GM19328 (cell line): ENCODE results near the gene PRSS35.
"Not testable (repeated sequence)": the region's sequence is repeated elsewhere in the genome, so short reads cannot be mapped to it uniquely, and the experiment has no call there.

Experiments used
- ATAC-seq: cut with Tn5 transposase; IDR thresholded peaks from one replicate; pipeline ENCODE4 v1.9.1; 2021; ENCODE audit warnings: mild to moderate bottlenecking, moderate library complexity; ENCODE audit not compliant: unreplicated experiment

PRSS35 gene

DNA sequence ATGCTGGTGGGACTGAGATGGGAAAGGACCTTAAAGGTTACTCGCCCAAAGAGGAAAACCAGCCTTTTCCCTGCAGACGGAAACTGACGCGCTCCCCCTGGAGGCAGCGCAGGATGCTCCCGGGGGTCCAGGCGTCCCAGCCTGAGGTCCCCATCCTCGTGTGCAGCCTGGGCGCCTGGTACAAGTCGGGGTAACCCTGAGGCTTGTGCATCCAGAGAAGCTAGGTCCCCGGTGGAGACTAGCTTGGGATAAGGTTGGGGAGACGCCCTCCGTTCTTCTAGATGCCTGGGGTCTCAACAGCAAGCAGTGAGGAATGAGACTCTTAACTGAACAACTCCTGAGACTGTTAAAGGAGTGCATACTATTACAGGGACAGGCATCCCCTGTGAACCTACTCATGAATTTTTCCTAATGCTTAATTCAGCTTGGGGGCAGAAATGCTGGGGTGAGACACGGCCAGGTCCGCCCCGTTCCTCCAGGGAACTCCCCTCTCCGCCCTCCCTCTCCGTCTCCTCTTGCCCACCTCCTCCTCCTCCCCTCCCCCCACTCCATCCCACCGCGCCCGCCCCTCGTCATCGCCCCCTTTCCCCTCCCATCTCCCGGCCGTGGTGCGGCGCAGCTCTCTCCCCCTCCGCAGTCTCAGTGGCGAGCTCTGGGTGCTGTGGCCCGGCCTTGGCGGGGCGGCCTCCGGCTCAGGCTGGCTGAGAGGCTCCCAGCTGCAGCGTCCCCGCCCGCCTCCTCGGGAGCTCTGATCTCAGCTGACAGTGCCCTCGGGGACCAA is at the start of gene PRSS35:
Gene PRSS35 (plus strand): TSS at position 634 of the 781 bp plus-strand sequence. CDS start 10,908 bp downstream, outside the sequence.
- no peak for ATAC-seq

- no peak for ATAC-seq
These were observed 48.4 kb upstream of the PRSS35 start for GRCh38 chr6:83463886-83464285.

DNA sequence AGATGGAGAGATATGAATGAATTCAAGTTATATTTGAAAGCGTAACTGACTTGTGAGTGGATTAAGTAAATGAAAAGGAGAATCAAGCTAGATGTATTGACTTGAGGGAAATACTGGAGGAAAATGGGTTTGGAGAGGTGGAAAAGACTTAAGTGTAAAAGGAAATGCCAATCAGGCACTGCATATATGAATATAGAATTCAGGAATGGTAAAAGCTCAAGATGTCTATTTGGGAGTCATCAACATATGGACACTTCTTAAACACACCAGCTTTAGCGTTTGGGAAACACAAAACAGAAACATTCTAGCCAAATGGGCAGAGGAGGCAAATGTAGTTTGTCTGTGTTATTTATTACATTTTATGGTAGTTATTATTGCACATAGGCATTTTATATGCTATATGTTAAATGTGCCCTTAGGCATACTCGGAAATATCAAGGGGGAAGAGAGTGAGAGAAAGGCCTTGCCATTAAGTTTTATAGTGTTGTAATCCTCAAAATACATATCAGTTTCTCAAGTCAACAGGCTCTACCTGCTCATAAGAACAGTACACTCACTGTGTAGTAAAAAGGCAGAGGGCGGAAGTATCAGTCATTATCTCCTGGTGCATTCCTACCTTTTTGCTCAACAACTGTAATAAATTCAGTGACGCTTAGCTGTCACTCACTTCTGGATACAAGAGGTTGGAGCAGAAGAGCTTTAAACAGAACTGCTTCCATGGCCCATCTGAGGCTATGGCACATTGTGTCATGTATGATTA is 47.8 kb upstream of the PRSS35 start:
- no peak for ATAC-seq

GRCh38 chr6:83466328-83466727 is 46.0 kb upstream of the PRSS35 start:
- no peak for ATAC-seq

- no peak for ATAC-seq
These were observed 44.7 kb upstream of the PRSS35 start for GRCh38 chr6:83467620-83468036.

DNA sequence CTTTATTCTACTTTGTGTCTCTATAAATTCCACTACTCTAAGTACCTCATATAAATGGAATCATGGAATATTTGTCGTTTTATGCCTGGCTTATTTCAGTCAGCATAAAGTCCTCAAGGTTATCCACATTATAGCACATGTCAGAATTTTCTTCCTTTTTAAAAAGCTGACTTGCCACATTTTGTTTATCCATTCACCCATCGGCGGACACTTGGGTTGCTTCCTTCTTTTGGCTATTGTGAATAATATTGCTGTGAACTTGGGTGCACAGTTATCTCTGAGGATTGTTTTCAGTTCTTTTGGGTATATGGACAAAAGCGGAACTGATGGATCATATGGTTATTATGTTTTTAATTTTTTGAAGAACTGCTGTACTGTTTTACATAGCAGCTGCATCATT is 42.3 kb upstream of the PRSS35 start:
- no peak for ATAC-seq

DNA sequence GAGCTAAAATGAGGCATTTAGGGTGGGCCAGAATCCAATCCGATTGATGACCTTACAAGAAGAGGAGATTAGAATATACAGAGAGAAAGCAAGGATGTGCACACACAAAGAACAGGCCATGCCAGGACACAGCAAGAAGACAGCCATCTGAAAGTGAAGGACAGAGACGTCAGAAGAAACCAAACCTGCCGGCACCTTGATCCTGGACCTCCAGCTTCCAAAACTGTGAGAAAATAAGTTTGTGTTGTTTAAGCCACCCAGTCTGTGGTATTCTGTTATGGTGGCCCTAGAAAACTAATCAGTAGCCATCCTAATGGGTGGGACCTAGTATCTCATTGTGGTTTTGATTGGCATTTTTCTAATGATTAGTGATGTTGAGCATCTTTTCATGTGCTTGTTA is 41.7 kb upstream of the PRSS35 start:
- no peak for ATAC-seq

DNA sequence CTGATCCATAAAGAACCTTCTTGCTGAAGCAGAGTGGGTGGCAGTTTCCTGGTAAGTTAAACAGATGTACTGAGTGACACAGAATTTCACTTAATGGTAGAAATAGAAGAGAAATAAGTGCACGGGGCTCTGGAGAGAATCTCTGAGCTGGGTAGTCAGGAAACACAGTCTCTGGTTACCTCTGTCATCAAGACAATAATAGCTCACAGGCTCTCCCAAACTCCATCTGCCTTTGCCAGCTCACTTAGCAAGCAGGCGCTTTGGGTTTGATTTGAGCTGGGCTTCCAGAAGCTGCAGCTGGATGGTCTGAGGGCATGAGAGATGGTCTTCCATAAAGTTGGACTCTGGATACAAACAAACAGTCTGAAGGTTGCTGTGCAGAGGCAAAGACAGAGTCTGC is 39.6 kb upstream of the PRSS35 start:
- no peak for ATAC-seq

DNA sequence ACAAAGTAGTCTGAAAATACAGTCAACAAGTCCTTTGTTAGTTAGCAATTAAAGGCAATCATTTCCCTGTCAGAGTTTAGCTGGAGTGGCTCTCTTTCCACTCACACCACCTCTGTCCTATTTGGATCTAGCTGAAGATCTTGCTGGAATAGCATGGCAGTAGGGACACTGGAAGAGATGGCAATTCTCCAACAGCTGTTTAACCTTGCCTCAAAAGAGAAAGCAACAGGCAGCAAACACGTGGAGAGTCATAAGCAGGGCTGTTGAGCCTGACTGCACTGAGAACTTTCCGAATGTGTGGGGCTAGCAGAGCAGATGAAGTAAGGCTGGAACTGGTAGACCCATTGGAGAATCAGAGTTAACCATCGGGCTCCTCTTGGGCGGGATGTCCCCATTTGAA is 38.0 kb upstream of the PRSS35 start:
- ATAC-seq: no peak

DNA sequence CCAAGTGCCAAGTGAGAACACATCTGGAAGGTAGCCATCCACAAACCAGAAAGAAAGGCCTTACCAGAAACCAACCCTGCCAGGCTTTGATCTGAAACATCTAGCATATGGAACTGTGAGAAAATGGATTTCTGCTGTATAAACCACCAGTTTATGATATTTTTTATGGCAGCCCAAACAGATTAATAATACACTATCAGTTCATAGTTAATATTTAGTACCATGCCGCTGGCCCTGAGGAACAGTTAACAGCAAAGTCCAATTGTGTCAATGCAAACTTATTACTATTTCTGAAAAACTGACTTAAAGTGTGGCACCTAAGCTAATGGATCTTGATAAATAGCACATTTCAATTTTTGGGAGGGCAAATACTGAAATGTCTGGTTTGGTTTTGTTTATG is 35.4 kb upstream of the PRSS35 start:
- no peak for ATAC-seq

GRCh38 chr6:83479389-83479788 is 32.9 kb upstream of the PRSS35 start:
- ATAC-seq: no peak

DNA sequence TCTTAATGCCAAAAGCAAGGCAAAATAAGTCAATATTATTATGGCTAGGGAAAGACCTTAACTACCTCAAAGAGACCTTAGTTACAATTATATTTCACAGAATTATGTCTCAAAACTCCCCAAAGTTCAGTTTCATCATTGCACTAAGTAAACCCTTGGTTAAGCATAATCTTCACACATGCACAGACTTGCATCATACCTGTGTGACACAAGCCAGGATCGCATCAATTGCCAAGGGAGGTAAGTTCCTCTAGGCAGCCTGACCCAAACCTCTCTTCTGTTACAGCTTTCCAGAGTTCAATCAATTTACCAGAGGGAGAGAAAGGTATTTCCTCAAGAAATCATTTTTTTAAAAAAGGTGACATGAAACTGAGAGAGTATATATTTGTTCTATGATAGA is 31.9 kb upstream of the PRSS35 start:
- ATAC-seq: no peak

DNA sequence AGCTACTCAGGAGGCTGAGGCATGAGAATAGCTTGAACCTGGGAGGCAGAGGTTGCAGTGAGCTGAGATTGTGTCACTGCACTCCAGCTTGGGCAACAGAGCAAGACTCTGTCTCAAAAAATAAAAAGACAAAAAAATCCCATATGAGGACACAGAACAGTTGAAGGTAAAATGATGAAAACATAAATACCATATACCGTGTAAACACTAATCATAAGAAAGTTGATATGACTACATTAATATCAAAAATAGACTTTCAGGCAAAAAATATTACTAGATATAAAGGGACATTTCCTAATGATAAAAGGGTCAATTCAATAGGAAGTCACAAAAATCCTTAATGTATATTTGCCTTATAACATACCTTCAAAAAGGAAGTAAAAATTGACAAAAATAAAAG is 30.4 kb upstream of the PRSS35 start:
- ATAC-seq: not testable (repeated sequence)

DNA sequence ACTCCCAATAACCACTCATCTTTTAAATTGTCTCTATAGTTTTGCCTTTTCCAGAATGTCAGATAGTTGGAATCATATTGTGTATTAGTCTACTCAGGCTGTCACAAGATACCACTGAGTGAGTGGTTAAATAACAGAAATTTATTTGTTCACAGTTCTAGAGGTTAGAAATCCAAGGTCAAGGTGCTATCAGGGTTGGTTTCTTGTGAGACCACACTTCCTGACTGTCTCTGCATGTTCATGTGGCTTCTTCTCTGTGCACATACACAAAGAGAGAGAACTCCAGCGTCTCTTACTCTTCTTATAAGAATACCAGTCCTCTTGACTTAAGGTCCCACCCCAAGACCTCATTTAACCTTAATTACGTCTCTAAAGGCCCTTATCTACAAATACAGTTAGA is 23.9 kb upstream of the PRSS35 start:
- no peak for ATAC-seq

DNA sequence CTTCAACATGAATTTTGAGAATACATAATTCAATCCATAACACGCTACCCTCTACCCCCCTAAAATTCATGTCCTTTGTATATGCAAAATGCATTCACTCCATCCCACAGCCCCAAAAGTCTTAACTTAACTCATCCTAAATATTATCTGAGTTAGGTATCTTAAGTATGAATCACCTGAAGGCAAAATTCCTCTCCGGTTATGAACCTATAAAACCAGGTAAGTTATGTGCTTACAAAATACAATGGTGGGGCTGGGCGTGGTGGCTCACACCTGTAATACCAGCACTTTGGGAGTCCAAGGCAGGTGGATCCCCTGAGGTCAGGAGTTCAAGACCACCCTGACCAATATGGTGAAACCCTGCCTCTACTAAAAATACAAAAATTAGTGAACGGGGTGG is 23.5 kb upstream of the PRSS35 start:
- no peak for ATAC-seq

DNA sequence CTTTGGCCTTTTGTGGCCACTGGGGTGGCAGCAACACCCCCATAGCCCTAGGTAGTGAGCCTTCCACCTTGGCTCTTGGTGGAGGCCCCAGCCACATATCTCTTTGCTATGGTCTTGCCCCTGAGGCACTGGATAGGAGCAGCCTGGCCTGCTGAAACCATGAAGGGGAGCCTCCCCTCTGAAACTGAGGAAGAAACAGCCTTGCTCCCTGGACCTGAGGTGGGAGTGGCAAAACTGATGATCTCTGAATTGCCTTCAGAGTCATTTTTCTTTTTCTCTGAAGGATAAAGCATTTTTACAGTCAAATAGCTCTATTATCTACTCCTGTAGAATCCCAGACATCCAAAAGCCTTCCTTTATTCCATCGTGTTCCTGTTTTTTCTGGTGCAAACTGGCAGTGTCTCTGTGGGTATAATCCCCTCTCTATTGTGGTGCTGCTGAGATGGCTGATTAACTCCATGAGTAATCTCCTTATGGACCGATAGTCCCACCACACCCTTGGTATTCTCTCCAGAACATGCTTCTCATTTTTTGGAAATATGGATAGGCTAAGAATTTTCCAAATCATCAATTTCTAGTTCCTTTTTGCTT is 22.0 kb upstream of the PRSS35 start:
- ATAC-seq: no peak

DNA sequence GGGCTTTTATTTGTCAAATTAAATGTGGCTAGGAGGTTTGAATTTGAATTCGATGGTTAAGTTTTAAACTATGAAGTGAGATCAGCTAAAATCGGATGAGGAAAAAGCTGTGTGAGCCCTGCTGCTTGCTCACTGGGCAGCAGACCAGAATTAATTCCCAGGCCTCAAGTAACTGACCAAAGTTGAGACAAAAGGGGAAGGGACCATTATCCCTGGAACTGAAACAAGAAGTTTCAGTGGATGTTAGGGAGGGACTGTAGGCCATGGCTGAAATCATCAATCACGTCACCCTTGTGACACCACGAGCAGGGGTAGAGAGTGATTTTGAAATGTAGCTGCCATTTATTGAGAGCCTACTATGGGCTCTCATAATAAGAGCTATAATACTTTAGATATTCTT is 7.0 kb upstream of the PRSS35 start:
- ATAC-seq: no peak

GRCh38 chr6:83509441-83509840 is 2.9 kb upstream of the PRSS35 start:
- ATAC-seq: no peak

GRCh38 chr6:83510791-83511190 is 1.5 kb upstream of the PRSS35 start:
- ATAC-seq: no peak

DNA sequence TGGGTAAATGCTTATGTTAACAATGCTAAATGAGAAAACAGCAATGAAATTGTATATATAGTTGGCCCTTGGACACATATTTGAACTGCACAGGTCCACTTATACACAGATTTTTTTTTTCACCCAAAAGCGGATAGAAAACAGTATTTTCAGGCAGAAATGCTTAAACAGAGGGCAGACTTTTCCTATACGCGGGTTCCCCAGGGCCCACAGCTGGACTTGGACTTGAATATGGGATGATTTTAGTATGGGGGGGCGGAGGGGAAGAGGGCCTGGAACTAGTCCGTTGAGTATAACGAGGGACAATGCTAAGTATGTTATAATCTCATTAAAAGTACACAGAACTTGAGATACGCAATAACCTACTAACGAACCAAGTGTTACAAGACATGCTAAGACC is 1.1 kb upstream of the PRSS35 start:
- no peak for ATAC-seq

GRCh38 chr6:83514466-83514865 is 2.1 kb downstream of the PRSS35 start:
- ATAC-seq: no peak

DNA sequence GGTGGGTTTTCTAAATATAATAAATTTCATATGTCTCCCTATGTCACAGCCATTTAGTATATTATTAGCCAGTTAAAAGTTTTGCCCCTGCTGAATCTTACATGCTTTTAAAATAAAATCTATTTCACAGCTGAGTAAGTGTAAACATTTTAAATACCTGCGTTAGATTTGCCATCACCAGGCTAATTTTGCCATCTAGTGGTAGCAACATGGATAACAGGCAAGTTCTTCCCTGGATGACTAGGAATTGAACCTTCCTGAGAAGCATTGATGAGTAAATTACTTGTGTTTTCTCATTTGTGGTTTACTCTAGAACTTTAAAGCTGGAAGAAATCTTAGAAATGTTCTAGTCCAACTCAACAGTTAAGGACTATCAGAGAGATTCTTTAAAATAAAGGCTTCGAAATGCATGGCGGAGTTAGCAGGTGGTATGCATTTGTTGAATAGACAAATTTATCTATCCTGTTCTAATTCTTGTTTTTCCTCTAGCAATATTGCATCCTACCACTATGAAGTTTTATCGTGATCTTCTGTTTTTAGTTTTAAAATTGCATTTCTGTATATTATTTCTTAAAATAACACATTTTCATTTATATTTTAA is 2.6 kb downstream of the PRSS35 start:
- ATAC-seq: no peak
